Activated CD4-positive, alpha-beta T cell treated with anti-CD3 and anti-CD28 coated beads for 4 hours (primary cell): ENCODE data around the gene SLC12A6.

ENCODE experiments used
- DNase-seq, 2 donors: peaks; one replicate each; pipeline ENCODE4 v3.0.0-alpha.2; 2020

SLC12A6 gene

DNA sequence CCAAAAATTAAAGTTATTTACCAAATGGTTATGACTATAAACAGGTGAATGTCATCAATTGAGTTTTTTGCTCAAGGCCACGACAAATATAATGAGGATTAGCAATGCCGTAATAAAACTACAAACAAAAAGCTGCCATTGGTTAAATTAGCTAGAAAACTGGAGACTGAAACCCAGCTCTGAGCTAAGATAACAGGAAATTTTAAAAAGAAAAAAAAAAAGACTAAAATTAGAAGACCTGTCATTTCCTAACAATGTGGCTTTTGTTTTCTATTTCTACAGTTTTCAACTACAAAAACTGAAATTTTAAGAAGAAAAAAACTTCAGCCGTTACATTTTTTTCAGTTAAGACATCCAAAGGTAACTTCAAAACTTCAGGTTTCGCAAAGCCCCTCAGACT, 9.7 kb downstream of the SLC12A6 start:
- DNase-seq: no peak

DNA sequence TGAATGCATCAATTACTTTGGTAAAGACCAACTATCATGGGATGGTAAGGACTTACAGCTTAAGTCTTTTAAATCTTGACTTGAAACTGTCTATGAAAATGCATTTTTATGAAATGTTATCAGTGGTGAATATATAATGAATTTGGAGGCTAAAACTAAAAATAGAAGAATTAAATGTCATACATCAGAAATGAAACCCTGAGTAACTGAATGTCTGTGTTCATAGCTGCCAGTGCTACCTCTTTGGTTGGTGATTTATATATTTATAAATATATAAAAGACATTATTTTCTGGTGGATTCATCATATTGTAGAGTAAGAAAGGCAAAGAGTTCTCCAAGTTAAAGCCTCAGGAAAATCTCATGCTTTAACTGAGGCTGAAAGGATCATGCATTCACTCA, 12.2 kb downstream of the SLC12A6 start:
- no peak for DNase-seq

DNA sequence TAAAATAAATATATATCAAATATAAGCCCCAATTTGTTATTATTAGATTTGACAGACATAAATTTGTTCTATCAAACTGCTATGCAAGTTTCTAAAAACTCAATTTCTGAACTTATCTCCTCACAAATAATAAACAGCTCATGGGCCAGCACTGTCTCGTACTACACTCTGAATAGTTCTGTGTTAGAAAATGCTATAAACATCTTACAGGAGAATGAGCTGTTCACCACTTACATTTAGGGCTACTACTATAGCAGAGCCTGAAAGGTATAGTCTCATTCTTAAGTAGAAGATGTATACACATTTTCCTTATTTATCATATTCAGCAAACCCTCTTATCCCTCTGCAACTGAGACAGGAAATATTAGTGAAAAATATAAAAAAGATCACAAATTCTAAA, 12.6 kb downstream of the SLC12A6 start:
- no peak for DNase-seq

DNA sequence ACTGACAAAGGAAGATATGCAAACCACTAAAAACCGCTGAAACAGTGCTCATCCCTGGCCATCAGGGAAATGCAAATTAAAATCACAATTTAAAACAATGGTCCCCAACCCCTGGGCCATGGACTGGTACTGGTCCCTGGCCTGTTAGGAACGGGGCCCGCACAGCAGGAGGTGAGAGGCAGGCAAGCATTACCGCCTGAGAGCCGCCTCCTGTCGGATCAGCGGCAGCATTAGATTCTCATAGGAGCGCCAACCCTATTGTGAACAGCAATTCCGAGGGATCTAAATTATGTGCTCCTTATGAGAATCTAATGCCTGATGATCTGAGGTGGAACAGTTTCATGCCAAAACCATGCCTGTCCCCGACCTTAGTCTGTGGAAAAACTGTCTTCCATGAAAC, 14.4 kb downstream of the SLC12A6 start:
- no peak for DNase-seq

DNA sequence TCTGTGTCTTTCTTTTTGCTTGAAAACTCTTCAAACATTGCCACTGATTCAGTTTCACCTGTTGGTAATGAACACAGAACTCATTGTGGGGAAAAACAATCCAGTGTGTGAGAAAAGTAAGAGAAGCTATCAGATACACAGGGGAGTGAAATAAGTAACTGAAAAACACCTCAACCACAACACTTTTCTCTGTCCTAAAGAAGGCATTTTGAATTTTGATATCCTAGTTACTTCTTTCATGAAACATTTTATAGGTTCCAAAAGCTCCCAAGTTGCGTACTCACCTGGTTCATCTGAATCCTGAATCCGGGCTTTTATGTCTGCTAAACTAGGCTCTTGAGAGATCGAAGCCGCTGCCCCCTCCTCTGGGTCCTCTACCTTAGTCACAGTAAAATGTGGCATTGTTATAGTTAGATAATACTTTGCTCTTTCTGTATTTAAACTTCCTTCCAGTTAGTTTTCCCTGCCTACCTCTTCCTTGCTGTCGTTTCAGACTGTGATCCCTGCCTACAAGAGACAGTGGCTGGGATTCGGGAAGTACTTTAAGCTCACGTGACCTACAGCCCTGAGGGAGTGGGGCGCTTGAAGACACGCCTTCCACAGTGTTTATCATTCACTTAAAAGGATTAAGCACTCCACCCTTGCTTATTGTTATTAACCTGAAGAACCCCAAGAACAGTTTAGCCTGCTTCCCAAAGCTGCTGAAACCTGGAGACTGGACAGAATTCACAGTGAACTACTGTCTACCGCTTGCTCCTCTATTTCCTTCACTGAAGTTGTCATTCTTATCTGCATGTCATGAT, 19.1 kb downstream of the SLC12A6 start:
- no peak for DNase-seq

DNA sequence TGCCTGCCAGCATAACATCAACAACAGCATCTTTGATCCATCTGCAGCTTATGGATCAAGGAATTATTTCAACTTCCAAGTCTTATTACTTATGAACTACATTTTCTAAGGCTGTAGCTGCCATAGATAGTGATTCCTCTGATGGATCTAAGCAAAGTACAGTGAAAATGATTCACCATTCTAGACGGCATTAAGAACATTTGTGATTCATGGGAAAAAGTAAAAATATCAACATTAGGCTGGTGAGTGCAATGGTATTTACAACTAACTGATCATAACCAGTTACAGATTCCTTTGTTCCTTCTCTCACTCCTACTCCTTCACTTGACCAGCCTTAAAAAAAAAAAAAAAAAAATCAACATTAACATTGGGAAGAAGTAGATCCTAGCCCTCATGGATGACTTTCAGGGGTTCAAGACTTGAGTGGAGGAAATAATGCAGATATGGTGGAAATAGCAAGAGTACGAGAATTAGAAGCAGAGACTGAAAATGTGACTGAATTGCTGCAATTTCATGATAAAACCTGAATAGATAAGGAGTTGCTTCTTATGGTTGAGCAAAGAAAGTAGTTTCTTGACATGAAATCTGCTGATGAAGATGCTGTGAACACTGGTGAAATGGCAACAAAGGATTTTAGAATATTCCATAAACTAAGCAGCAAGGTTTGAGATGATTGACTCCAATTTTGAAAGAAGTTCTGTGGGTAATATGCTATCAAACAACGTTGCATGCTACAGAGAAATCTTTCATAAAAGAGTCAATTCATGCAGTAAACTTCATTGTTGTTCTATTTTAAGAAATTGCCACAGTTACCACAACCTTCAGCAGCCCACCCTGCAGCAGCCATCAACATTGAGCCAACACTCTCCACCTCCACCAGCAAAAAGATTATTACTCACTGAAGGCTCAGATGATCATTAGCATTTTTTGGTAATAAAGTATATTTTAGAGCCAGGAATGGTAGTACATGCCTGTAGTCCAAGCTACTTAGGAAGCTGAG, 22.8 kb downstream of the SLC12A6 start:
- DNase-seq: no peak

DNA sequence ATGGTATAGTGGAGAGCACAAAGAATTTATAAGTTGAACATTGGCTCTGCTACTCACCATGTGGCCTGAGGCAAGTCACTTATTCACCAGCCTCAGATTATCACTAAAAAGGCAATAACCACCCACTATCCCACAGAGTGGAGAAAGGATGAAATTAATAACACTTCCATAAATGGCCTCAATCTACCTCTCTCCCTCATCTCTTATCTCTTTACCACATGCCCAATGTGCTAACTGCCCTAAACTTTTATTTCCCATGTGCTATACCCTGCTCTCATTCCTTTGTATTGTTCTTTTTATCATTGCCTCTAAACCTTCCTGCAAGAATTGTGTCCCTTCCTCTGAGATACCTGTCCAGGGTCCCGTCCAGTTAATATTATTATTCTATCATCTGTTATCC, 26.0 kb downstream of the SLC12A6 start:
- DNase-seq: no peak

DNA sequence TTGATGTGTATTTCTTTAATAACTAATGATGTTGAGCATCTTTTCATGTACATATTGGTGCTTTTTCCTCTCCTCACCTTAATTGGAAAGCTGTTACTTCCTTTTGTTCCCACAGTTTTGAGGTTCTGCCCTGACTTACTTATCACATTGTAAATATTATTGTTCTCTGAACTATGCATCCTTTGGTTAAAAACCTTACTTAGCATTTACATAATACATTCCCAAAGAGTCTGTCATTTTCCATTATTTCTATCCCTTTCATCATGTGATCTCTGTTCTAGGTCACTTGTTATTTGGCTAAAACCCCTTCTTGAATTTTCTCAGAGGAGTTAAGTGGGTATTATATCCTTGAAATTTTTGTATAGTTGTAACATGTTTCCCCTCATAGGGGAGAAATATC, 33.0 kb downstream of the SLC12A6 start:
- no peak for DNase-seq

DNA sequence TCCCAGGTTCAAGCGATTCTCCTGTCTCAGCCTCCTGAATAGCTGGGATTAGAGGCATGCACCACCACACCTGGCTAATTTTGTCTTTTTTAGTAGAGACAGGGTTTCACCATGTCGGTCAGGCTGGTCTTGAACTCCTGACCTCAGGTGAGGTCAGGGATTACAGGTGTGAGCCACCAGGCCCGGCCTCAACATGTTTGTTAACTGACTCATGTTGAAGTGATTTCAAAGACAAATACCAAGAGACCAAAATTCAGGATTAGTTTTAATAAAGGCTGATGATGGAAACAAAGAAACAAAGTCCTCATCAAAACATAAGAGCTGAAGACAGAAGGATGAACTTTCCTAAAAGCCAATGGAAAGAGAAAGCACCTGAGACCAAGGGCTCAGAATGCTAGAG, 36.5 kb downstream of the SLC12A6 start:
- DNase-seq: no peak

DNA sequence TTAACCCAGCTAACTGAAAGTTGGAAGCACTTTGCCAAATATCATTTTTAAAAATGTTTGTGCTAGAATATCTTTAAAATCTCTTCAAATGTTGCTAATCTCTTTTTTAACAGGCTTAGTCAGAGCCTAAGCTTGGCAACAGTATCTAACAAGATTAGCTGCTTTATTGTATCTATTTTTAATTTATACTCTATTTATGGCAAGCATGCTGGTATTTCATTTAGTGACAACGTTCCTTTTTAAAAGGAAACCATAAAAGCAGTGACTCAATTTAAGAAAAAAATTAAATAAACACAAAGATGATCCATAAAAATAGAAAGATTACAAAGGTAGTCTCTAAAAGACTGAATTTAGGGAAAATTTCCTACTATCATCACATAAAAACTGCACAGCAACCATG, 40.5 kb downstream of the SLC12A6 start:
- no peak for DNase-seq

DNA sequence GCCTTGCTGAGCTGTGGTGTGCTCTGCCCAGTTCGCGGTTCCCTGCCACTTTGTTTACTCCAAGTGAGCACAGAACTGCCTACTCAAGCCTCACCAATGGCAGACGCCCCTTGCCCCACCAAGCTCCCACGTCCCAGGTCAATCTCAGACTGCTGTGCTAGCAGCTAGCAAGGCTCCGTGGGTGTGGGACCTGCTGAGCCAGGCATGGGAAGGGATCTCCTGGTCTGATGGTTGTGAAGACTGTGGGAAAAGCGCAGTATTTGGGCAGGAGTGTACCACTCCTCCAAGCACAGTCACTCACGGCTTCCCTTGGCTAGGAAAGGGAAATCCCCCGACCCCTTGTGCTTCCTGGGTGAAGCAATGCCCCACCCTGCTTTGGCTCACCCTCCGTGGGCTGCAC, 45.0 kb downstream of the SLC12A6 start:
- no peak for DNase-seq

DNA sequence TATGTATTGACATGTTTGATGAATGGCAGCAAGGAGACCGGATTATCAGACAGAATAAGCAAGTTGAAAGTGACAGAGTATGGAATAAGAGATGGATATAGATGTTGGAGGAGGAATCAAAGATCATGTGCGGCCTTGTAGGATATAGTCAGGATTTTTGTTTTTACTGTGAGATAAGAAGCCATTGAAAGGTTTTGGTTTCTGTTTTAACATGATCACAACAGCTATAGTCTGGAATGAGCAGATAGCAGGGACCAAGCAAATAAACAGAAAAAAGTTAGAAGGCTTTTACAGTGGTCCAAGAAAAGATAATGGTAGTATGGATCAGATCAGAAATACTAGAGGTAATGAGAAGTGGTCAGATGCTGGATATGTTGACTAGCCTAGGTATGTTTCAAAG, 52.6 kb downstream of the SLC12A6 start:
- DNase-seq: no peak

DNA sequence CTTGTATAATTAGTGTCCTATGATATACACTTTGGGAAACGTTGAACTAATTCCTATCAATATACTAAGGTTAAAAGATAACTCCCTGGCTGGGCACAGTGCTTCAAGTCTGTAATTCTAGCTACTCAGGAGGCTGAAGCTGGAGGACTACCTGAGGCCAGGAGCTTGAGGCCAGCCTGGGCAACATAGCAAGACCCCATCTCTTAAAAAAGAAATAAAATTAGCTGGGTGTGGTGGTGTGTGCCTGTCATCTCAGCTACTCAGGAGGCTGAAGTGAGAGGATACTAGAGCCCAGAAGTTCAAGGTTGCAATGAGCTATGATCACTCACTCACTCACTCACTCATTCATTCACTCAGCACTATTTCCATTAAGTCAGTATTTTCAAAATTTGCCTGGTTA, 55.2 kb downstream of the SLC12A6 start:
- no peak for DNase-seq

DNA sequence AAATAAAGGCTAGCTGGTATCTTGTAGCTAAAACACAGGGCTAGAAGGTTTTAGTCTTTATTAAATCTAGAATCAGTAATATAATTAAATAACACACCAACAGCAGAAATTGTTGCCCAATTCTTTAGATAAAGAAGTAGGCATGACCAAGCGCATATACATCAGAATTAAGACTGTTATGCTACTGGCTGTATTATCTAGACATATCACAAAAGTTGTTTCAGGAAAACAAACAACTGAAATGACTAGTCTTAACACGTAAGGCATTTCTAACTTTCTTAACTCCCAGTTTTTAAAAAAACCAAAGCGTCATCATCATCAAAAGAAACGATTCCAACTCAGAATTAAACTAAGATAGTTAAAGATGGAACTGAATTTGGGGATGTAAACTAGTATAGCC, 57.4 kb downstream of the SLC12A6 start:
- DNase-seq: no peak

DNA sequence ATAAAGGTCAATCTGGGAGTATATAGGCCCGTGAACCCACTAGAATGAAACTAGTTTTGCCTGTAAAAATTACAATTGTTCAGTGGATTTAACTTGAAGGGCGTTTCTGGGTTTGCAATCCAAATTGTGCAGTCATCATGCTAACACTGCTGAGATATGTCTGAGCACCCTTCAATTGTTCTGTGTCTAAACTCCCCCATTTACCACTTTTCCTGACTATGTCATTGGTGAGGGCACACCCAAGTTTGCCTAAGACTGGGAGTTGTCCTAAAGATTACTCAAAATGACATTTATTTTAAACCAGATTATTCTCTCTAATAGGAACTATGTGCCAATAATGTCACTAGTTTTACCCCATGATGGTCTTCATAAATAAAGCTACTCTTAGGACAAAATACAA, 58.2 kb downstream of the SLC12A6 start:
- no peak for DNase-seq

DNA sequence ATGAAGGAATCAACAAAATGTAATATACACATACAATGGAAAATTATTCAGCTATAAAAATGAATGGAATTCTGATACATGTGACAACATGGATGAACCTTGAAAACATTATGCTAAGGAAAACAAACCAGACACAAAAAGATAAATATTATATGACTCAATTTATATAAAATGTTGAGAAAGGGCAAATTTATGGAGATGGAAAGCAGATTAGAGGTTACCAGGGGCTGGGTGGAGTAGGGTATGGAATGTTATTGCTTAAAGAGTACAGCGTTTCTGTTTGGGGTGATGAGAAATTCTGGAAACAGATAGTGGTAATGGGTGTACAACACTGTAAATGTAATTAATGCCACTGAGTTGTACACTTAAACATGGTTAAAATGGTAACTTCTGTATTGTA, 61.9 kb downstream of the SLC12A6 start:
- DNase-seq: no peak

DNA sequence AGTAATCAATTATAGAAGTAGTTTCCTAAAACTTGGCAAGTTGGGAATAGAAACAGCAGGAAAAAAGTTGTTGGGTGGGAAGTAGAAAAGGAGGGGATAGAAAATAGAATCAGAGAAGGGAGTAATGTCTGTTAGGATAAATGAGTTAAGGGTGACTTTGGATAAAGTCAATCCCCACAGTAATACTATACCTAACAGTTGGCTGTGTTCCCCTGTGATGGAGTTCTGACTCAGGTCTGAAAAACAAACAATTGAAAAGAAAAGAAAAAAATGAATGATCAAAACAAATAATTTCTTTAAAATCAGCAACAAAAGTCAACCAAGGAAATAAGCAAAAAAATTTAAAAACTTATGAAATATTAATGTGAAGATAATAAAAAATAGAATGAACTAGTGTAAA, 62.4 kb downstream of the SLC12A6 start:
- no peak for DNase-seq

DNA sequence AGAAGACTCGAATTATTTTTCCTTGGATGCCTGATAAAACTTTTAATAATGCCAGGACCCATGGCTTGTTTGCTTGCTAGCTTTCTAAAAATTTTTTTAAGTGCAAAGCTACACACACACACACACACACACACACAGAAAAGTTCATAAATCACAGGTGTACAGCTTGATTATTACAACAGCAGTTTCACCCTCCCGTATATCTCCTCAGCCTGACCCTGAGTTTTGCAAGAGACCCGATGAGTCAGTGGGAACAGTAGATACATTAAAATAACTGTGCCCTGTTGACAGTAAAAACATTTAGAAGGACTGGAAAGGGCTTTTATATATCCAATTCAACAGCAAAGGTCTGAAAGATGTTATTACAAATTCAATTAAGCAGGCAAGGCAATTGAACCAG, 66.1 kb downstream of the SLC12A6 start:
- no peak for DNase-seq

DNA sequence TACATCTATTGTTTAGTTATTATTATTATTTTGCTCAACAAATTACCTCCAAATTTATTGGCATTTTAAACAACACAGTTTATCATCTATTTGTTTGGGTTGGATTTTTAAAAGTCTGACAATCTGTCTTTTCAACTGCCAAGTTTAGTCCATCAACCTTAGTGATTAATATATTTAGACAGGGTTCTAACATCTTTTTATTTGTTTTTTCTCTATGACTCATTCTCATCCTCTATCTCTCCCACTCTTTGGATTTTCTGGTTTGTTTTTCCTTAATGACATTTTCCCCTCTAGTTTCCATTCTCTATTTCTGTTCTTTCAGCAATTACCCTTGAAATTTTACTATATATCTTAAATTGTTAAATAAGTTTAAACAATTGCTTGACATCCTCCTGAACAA, 70.8 kb downstream of the SLC12A6 start:
- DNase-seq: no peak

DNA sequence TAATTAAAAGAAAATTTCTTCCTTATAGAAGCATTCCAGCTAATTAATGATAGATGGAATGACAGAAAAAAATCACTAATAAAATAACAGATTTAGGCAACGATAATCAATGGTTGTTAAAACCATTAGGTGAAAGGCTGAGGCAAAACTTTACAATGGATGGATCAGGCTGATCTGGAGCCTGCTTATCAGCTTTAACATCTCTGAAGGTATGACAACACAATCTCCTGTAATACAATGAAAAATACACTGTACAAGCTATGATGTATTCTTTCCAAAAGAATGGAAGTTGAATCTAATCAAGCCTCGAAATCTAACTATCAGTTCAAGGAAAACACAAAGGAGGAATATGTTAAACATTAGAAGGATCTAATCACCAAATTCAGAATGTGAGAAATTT, 73.5 kb downstream of the SLC12A6 start:
- no peak for DNase-seq

DNA sequence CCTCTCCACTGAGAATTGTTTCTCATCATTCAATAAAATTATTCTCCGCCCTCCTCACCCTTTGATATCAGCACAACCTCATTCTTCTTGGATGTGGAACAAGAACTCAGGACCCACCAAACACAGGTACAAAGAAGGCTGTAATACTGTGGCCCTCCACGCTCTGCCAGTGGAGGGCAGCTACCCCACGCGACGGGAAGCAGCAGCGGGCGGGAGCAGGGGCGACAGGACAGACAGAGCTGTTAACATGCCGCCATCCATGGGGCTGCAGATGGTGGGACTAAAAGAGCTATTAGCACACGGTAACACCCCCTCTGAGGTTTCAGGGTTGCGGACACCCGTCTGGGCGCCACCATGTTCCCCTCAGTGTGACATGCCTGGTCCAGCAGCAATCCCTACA, 75.2 kb downstream of the SLC12A6 start:
- no peak for DNase-seq

DNA sequence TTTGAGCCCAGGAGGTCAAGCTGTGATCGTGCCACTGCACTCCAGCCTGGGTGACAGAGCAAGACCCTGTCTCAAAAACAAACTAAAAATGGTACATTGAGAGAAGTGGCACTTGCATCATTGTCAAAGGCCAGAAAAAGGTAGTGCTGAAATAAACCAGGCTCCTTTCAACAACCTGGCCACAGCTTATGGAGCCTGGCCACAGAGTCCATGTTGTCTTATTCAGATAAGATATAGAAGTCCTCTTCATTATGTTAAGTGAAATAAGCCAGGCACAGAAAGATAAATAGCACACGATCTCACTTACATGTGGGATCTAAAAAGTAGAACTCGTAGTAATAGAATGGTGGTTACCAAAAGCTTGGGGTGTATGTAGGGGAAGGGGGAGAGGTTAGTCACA, 78.0 kb downstream of the SLC12A6 start:
- no peak for DNase-seq

DNA sequence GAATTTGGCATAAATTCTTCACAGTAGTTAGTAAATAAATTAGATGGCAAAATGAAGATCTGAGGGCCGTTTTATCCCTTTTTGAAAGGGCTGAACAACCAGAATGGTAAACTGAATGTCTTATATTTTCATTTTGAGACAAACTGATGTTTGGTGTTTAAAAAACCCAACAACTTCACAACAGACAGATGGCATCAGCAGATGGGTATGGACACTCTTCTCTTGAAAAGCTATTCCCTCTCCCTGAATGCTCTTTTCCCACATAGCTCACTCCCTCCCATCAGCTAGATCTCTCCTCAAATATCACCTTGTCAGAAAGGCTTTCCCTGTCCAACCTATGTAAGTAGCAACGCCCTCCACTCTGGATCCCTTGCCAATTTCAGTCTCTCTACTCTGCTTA, 79.4 kb downstream of the SLC12A6 start:
- no peak for DNase-seq

DNA sequence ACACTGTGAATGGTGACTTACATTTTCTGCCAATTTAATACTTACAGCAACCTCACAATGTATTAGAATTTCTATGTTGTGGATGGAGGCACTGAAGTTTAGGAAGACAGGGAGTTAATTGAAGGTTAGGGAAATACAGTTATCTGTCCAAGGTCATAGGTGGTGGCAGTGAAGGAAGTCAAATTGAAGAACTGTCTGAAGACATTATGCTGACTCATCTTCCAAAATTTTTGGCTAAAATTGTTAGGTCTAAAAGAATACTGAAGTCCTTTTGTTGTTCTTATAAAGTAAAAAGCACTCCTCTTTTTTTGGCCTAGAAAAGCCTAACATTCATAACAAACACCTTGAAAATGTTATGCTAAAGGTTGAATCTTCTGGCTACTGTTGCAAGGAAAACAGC, 85.0 kb downstream of the SLC12A6 start:
- no peak for DNase-seq
